LoVo (cell line): ENCODE measurements around the gene IRF4.

Source experiments
- DNase-seq: peaks from one replicate; pipeline ENCODE4 v3.0.0-alpha.2; 2016; ENCODE audit warnings: low spot score

The IRF4 gene

DNA sequence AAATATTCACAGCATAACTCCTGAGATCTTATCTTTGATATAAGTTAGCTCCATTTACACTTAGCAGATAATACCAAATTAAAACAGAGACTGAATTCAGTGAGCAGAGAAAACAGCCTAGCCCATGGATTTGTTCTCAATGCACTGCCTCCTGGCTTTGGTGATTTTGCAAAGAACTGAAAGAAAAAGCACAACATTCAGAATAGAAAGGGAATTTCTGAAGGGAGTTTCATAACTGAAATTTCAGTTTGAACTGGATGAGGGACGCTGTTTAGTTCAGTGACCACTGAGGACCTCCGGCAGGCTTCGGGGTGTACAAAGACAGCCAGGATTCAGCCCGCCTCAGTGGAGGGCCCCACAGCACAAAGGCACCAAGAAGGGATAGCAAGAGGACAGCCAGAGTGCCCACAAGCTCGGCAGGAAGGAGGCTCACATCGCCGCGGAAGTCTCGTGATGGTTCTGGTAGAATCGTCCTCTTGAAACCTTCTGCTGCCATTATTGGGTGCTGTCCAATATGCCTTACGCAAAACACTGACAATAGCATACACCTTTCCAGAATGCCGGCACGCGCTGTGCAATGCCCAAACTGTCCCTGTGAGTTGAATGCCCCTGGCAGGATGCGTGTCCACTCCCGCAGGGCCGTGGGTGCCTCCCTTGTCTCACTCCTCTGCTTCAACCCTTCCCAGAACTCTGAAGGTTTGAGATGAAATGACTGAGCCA lies 9.7 kb upstream of the IRF4 start:
- no peak for DNase-seq

DNA sequence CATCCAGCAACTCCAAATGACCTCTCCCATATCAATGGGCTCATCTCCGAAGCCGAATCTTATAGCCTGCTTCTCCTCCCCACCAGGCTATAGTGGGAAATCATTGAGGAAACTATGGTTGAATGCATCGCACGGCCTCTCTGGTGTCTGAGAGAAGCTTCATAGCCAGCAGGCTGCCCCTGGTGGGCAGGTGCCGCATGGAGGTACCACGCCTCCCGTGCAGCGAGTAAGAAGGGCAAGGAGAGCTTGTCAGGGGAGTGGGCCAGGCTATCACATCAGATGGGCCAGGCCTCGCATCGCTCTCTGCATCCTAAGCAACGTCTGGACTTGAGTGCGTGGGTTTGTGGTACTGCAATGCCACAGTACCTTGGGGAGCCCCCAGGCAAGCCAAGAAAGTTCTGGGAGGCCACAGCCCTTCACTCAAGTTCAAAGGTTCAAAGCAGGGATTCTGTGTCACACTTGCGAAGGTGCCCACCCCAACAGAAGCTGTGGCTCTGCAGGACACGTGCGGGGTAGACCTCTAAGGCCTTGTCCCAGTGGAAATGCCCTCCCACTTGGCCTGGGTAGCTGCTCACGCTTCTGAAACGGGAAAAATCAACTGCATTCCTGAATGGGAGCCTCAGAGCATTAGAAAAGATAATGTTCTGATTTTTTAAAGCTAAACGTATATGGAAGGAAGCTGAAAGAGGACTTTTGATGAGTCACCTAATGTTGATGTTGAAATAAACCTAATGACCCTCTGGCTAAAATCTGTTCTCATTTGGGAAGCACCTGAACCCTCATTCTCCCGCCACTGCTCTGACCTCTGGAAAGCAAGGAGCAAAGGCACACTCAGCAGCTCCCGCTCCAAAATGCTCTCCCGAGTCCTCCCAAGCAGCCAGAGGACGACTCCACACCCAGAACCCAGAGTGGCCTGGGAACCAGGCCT lies 8.4 kb upstream of the IRF4 start:
- DNase-seq = no peak

DNA sequence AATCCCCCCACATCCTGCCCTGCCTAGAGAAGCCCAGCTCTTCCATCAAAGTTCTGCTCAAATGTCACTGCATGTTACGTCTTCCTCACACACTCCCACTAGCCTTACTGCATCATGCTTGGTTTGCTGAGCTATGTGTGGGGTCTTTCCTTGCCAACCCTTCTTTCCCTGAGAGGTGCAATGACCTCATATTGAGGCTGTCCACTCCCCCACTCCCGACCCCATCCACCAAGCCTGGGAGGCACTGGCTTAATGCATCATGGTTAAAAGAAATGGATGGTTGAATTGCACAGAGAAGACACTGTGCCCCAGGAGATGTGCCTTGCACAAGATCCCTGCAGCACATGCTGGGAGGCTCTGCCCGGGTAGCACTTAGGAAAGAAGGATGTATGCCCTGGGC lies 7.7 kb upstream of the IRF4 start:
- DNase-seq = no peak

DNA sequence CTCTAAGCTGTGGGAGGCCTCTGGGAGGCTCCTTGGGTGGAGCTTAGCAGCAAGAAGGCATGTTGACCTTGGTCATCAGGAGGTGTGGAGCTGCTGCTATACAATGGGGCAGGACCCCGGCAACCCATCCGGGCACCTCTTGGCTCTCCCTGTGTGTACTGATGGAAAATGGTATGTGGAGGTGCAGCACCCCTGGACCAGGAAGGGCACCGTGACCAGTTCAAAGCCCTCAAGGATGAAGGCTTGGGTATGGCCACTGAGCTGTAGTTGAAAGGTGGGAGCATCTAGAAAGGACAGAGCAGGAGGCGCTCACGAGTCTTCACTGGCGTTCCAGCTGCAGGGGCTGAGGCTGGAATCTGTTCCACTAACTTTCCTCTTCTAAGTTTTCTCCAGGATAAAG lies 6.7 kb upstream of the IRF4 start:
- DNase-seq = no peak

DNA sequence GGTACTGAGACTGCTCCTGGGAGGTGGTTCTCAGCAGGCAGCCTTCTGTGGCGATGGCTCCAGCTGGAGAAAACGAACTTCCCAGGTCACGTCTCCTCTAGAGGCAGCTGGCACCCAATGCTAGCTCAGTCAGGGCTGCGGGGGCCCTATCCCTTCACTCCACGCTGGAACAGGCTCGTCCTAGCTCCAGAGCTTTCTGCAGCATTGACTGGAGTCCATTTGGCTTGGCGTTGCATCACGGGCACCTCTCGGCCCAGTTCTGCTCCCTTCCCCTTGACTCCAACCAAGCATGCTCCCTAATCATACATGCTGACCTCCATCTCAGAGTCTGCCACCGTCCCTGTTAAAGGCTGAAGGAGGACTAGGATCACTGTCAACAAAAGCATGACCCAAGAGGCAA lies 5.9 kb upstream of the IRF4 start:
- no peak for DNase-seq

DNA sequence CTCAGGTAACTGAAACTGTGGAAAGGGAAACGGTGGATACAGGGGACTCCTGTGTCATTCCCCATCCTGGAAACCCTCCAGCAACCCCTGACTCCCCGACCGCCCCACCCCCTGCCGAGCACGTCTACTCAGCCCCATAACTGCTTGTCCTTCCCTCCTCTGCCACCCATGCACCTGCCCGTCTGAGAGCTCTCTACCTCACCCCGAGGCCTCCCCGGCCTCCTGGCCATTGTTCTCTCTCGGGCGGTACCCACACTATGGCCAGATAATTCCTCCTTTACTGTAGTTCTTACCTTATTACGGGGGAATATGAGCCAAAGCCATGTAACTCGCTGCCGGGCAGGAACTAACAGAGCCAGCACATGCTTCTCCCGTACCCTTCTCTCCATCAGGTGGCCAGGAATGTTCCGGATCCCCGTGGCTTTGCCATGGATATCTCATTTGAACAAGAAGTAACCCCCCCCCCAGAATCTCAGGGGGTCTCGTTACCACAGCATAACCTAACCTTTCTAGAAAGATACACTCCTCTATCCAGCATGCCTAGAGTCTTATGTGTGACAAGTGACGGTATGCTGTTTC lies 4.8 kb upstream of the IRF4 start:
- no peak for DNase-seq

DNA sequence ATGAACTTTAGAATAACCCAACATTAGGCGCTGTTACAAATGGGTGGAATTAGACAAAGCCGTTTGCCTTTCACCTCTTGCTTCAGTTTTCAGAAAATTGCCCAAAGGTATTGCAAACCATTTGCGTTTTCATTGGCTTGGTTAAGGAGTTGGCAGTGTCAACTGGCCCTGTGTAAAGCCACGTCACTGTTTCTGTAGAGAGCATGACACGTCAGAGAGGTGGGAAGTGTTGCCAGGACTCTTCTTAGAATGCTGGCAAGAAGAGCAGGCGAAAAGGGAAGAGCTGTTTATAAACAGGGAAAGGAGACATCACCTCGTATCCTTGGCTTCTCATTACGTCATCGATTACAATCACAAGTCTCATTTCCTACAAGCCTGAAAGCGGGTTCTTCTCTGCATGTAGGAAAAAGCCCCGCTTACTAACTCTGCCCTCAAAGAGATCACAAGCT lies 4.2 kb upstream of the IRF4 start:
- no peak for DNase-seq

DNA sequence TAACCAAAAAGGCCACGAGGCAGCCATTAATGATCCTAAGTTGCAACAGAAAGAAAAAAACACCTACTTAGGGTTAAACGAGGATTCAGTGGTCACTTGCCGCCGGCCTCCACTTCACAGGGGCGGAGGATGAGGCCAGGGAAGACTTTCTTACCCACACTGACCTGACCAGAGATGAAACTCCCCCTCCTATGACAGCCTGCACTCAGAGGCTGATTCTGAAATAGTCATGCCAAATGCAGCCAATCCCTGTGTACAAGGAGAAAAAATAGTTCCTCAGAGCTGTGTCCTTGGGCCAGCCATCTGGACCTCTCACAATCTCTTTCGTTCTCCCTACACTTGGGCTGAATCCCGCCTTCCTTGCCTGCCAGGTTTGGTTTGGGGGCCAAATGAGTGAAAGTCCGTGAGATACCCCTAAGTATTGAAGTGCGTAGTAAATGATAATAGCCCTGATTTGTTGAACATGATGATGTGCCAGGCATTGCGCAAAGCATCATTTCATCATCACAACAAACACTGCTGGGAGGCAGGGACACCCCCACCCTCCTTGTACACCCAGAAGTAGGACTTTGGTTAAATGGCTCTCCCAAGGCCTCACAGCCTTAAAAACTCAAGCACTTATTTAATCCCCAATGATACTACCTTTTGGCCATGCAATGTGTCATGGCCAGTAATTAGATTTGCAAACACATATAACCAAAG lies 3.2 kb upstream of the IRF4 start:
- DNase-seq = no peak

DNA sequence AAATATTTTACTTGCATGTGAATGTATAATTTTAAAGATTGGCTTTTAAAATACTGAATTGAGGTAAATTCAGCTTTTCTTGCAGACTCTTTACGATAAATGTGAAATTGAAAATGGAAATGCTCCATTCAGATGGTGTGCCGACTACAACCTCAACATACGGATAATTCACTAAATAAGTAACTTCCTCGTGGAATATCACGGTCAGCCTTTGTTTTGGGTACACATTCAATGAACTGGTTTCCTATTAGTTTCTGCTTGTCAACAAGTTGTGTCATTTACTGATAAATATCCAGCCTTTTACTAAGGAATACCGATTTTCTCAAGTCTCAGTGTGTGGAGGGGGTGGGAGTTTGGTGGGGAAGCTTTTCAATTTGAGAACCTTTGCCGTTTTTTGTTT lies 2.4 kb upstream of the IRF4 start:
- DNase-seq = no peak

DNA sequence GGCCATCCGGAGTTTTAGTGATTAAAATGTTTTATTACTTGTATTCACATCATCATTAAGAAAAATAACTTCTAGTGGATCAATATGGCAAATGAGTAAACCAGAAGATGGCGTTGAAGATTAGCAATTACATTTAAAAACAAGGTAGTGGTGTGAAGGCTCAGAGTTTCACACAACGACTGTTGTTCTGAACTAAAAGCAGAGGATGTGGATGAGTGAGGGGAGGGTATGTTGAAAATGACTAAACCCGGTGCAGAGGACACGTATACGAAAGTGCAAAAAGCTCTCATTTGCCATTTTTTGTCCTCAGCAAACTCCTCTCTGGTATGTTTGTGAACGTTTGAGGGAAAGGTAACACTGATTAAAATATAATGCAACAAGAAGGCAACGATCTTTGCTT lies 1.9 kb upstream of the IRF4 start:
- DNase-seq = no peak

DNA sequence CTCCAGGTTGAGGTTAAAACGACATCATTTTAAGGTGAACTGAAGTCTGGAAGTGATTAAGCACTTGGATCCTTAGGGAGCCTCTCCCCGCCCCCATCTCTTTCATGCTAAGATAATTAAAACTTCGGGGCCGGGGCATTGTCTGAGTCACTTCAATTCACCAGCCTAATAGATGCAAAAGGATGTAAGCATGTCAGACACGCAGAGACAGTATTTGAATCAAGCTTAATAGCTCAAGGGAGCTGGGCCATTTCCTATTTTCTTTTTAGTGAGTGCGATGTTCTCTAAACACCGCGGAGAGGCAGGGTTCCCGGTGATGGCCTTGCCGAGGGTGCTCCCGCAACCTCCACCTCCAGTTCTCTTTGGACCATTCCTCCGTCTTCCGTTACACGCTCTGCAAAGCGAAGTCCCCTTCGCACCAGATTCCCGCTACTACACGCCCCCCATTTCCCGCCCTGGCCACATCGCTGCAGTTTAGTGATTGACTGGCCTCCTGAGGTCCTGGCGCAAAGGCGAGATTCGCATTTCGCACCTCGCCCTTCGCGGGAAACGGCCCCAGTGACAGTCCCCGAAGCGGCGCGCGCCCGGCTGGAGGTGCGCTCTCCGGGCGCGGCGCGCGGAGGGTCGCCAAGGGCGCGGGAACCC lies 516 bp upstream of the IRF4 start:
- no peak for DNase-seq

DNA sequence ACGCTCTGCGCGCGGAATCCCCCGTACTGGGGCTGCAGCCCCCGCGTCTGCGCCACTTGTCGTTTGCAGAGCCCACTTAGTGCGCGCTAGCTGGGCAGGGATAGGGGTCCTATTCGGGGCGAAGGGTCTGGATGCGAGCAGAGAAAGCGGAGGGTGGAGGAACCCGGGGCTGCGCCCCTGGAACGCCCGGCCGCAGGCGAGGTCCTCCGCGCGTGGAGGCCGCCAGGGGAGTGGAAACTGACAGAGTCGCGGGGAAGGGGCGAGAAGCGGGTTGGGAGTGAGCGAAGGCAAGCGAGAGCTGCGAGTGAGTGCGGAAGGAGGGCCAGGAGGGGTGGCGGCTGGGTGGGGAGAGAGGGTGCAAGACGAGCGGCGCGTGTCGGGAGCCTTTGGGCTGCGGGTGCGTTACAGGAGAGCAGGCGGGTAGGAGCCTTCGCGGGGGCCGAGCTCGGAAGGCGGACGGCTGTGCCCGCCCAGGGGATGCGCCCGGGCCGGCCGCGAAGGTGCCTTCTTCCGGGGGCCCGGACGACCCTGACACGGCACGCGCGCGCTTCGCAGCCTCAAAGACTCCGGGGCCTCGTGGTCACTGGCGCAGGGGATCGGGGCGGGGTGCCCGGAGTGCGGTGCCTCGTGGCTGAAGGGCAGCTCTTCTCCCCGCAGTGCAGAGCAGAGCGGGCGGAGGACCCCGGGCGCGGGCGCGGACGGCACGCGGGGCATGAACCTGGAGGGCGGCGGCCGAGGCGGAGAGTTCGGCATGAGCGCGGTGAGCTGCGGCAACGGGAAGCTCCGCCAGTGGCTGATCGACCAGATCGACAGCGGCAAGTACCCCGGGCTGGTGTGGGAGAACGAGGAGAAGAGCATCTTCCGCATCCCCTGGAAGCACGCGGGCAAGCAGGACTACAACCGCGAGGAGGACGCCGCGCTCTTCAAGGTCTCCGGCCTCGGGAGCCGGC lies 1.2 kb downstream of the IRF4 start:
- DNase-seq = no peak

DNA sequence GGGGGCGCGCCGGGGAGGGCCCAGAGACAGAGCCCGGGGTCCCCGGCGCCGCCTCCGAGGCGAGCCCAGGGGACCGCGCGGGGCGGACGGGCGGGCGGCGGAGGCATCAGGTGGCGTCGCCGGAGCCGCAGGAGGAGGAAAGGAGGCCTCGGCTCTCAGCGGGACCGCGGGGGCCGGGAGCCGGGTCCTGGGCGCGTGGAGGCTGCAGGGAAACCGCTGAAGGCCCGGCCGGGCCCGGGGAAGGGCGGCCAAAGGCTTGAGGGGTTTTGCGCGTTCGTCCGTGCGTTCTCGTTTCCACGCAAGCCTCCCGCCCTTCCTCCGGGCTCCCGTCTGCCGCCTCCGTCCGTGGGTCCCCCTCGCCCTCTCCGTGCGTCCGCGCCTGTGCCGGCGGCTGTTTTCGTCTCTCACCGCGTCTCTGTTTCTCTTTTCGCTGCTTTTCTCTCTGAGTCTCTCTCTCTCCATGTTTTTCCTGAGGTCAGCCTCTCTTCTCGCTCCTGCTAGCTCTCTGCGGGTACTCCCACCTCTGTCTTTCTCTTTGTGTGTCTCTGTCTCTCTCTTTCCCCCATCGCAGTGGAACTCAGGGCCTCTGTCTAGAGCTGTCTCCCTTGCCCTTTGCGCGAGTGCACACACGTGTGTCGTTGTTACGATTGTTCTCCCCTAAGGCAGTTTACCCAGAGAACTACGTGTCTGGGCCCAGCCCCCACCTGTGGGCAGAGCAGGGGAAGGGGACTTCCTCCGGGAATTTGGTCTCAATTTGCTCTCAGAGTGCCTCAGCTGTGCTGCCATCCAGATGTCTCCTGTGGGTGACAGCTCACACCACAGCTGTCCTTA lies 2.1 kb downstream of the IRF4 start:
- DNase-seq = no peak

DNA sequence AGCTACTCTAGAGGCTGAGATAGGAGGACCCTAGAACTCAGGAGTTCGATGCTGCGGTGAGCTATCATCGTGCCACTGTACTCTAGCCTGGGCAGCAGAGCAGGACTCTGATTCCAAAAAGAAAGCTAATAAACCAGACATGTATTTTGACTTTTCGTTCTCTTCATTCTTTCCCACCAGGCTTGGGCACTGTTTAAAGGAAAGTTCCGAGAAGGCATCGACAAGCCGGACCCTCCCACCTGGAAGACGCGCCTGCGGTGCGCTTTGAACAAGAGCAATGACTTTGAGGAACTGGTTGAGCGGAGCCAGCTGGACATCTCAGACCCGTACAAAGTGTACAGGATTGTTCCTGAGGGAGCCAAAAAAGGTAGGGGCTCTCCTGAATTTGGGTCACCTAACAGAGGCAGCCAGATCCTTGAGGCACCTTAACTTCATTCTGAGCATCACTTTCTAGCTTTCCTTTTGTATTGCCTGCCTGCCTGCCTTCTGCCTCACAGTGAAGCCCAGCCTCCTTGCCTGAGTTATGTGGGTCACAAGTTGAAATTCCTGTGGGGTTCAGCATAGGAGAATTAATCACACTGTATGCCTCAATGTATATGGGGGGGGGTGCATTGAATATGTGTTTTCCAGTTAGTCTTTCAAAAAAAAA lies 3.2 kb downstream of the IRF4 start:
- no peak for DNase-seq

DNA sequence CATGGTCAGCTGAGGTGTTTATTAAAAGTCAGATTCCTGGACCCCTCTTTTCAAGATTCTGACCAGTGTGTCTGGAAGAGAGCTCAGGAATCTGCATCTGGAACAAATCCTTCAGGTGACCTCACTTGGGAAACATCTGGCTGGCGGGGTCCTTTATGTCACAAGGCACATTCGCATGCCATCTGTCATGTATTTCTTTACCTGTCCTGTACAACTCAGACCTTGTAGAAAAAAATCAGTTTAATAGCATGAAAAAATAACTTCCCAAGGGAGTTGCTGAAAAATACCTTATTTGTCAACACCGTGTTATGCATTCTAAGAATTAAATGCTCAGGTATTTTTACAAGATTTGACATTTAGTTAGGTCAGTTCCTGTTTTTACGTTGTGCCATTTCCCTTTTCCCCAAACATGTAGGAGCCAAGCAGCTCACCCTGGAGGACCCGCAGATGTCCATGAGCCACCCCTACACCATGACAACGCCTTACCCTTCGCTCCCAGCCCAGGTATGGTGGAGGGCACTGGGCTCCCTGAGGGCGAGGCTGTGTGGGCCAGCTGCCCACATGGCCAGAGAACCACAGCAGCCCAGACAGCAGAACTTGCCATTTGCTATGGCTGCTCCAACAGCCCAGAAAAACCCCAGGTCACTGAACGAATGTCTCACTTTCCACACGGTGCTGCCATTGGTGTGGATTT lies 4.0 kb downstream of the IRF4 start:
- DNase-seq = no peak

DNA sequence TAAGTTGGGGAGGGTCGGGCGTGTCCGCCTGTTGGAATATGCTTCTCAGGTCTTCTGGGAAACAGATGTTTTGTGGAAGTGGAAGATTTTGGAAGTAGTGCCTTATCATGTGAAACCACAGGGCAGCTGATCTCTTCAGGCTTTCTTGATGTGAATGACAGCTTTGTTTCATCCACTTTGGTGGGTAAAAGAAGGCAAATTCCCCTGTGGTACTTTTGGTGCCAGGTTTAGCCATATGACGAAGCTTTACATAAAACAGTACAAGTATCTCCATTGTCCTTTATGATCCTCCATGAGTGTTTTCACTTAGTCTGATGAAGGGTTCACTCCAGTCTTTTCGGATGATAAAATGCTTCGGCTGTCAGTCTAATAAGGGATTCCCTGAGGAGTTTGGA lies 4.6 kb downstream of the IRF4 start:
- DNase-seq = no peak

DNA sequence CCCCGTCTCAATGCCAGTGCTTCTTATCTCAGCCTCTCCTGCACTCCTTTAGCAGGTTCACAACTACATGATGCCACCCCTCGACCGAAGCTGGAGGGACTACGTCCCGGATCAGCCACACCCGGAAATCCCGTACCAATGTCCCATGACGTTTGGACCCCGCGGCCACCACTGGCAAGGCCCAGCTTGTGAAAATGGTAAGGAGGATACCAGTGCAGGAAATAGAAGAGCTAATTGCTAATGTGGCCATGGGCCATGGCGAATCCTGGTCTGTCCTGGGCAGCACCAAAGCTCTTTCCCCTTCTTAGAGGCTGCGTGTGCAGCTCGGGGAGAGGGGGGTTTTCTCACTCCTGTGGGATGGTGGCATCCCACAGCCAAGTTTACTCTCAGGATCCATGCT lies 5.5 kb downstream of the IRF4 start:
- no peak for DNase-seq

DNA sequence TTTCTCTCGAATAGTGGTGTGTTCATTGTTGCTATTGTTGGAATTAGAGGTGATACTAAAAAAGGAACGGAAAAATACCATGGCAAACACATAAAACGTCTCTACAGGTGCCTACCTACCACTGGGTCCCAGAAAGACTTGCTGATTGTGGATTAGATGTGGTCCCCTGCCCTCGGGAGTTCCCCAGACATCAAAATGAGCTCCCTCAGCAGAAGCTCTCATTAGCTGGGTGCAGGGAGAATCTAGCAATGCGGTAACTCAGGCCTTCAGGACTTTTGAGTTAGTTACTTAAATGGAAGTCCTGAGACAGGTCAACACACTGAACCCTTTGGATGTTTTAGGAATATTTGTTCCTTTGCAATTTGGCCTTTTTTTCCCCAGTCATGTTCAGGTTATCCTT lies 6.1 kb downstream of the IRF4 start:
- DNase-seq = no peak

DNA sequence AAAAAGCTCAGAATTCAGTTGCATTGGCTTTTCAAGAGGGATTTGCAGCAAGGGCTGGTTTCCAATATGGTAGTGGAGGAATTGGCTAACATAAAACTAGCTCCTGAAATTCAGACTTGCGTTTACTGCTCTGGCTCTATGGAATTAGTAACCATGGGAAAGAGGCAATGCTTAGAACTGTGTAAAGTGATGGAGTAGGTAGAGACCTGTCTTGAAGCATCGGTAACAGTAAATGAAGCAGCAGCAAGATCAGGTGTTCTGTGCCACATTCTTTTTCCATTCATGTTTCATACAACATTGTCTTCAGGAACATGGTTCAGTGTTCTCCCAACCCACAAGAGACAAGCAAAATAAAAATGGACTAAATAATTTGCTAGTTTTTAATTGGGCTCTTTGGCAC lies 6.5 kb downstream of the IRF4 start:
- no peak for DNase-seq
